ENCODE measurements around the gene TCL1B.

The TCL1B gene

DNA sequence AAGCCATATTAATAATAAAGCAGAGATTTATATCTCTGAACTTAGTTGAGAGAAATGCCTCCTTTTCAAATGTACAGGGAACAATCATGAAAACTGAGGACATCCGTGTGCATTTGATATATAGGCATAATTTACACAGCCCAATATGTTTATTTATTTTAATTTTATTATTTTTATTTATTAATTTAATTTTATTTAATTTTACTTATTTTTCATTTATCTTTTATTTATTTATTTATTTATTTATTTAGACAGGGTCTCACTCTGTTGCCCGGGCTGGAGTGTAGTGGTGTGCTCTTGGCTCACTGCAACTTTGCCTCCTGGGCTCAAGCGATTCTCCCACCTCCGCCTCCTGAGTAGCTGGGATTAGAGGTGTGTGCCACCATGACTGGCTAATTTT is 19.3 kb downstream of the TCL1B start:
- no peak overlapping the region for H3K4me3 ChIP-seq (ENCODE audit: control insufficient read depth, low read depth, low read length)
- no peak for DNase-seq (ENCODE audit: low read depth)
- TF ChIP-seq, protein P1, sequence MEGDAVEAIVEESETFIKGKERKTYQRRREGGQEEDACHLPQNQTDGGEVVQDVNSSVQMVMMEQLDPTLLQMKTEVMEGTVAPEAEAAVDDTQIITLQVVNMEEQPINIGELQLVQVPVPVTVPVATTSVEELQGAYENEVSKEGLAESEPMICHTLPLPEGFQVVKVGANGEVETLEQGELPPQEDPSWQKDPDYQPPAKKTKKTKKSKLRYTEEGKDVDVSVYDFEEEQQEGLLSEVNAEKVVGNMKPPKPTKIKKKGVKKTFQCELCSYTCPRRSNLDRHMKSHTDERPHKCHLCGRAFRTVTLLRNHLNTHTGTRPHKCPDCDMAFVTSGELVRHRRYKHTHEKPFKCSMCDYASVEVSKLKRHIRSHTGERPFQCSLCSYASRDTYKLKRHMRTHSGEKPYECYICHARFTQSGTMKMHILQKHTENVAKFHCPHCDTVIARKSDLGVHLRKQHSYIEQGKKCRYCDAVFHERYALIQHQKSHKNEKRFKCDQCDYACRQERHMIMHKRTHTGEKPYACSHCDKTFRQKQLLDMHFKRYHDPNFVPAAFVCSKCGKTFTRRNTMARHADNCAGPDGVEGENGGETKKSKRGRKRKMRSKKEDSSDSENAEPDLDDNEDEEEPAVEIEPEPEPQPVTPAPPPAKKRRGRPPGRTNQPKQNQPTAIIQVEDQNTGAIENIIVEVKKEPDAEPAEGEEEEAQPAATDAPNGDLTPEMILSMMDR (IDR thresholded peaks at IDR 0.05; ENCODE audit: control insufficient read depth, insufficient read depth, low read depth, low read length, missing control alignments) = no peak

DNA sequence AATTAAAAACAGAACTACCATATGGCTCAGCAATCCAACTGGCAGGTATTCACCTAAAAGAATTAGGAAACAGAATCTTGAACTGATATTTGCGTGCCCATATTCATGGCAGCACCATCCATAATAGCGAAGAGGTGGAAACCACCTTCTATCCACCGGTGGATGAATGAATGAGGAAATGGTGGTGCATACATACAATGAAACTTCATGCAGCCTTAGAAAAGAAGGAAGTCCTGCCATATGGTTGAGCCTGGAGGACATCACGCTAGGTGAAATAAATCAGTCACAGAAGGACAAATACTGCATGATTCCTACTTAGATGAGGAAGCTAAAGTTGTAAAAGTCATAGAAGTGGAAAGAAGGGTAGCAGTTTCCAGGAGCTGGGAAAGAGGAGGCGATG is 21.1 kb downstream of the TCL1B start:
- TF ChIP-seq, protein P1 (IDR thresholded peaks at IDR 0.05; ENCODE audit: control insufficient read depth, insufficient read depth, low read depth, low read length, missing control alignments) = no peak
- H3K4me3 ChIP-seq (ENCODE audit: control insufficient read depth, low read depth, low read length) = no peak overlapping the region
- DNase-seq (ENCODE audit: low read depth) = no peak

DNA sequence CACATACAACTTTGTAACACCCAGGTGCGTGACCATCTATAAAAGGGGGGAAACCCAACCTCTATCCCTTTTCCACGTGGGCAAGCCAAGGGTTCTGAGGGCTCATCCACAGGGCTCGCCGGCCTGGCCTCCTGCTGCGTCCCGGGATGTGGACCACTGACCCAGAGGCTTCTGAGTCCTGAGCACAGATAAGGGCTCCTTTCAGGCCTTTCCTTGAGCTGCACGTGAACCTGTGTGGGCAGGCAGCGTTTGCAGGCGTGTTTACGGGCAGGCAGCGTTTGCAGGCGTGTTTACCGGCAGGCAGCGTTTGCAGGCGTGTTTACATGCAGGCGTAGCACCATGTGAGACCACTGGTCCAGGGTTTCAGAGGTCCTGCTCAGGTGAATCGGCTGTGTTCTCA is 23.9 kb downstream of the TCL1B start:
- DNase-seq (ENCODE audit: low read depth) = no peak
- TF ChIP-seq, protein P1 (IDR thresholded peaks at IDR 0.05; ENCODE audit: control insufficient read depth, insufficient read depth, low read depth, low read length, missing control alignments) = no peak
- H3K4me3 ChIP-seq (ENCODE audit: control insufficient read depth, low read depth, low read length) = no peak overlapping the region

DNA sequence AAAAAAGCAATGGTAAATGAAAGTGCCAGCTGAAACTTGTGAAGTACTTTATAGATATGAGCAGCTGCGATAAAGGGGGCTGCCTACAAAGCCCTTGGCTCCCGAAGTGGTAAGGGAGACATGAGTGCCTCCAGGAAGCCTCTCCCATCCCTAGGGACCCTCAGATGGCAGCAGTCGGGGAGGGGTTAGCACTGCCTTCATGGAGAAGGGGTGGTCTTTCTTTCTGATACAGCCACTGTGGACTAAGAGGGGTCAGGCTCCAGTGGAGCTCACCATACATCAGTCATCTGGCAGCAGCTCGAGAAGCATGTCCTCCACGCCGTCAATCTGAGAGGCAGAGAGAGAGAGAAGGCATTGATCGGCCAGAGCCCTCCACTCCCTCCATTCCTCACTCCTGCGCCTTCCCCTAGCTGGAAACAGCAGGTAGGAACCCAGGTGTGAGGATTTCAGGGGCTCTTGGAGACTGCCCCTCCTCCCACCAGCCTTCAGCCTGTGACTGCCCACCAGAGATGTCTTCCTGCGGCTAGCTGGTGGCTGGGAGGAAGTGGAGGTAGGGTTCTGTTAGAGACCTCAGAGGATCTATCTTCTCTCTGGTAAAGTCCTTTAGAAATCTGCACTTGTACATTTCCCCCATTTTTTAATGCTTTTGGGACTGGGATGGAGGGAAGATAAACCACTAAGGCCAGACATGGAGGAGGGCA is 25.4 kb downstream of the TCL1B start:
- TF ChIP-seq, protein P1 (IDR thresholded peaks at IDR 0.05; ENCODE audit: control insufficient read depth, insufficient read depth, low read depth, low read length, missing control alignments) = no peak

DNA sequence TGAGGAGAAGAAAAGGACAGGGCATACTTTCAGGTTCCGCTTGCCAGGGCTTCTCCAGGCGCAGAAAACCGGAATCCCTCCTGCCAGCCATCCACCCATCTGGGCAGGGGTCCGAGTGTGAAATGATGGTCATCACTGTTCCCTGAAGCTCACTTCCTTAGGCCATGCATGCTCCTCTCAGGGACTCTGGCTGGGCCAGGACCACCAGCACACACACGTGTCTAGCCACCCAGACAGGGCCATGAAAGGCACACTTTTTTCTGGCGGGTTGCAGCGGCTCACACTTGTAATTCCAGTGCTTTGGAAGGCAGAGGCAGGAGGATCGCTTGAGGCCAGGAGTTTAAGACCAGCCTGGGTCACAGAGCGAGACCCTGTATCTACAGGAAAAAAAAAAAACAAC is 26.2 kb downstream of the TCL1B start:
- no peak for DNase-seq (ENCODE audit: low read depth)
- TF ChIP-seq, protein P1 (IDR thresholded peaks at IDR 0.05; ENCODE audit: control insufficient read depth, insufficient read depth, low read depth, low read length, missing control alignments) = no peak
- no peak overlapping the region for H3K4me3 ChIP-seq (ENCODE audit: control insufficient read depth, low read depth, low read length)

More for the DNA sequence above, 25.4 kb downstream of the TCL1B start:
- no peak for DNase-seq (ENCODE audit: low read depth)
- no peak overlapping the region for H3K4me3 ChIP-seq (ENCODE audit: control insufficient read depth, low read depth, low read length)

DNA sequence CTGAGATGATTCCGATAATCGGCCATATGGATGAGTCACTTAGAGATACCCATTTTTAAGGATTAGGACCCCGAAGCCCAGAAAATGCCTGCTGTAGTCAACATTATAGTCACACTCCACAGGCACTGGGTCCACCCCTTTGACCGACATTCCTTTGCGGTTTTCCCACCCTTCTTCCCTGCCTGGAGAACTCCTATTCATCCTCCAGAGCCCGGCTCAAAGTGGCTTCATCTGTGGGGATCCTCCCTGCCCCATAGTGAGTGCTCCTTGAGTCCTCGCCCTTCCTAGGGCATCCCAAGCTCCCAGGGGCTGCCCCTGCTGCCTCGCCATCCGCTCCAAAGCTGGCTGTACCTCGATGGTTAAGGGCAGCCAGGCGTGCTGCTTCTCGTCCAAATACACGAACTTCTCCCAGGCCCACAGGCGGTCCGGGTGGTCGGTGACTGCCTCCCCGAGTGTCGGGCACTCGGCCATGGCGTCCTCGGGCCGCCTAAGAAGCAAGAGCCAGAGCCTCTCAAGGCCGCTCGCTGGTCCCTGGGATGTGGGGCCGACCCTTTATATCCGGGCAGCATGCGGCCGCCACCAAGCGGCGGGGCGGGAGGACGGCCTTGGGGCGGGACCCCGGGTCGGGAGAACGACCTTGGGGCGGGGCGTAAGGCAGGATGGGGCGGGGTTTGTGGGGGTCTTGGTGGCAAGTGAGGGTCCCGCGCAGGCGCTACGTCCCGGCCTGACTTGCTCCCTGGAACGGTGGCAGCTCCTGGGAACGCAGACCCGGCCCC is 27.6 kb downstream of the TCL1B start, which contains the start of gene TCL1A:
Gene TCL1A, minus strand, starts transcription at position 530 of the 776 bp plus-strand sequence. Its CDS starts 59 bp downstream, at position 471.
- DNase-seq (ENCODE audit: low read depth) = no peak
- no peak within 1 kb of the TSS for H3K4me3 ChIP-seq (ENCODE audit: control insufficient read depth, low read depth, low read length)
- TF ChIP-seq, protein P1 (IDR thresholded peaks at IDR 0.05; ENCODE audit: control insufficient read depth, insufficient read depth, low read depth, low read length, missing control alignments) = no peak
